Fibroblast of mammary gland (primary cell): ENCODE measurements around the gene NEURL3.
A peak's percentile ranks its signal among the peaks of the same experiment; 100 is the strongest.
"Not testable (repeated sequence)": the region's sequence is repeated elsewhere in the genome, so short reads cannot be mapped to it uniquely, and the experiment has no call there.

Source experiments
- DNase-seq: peaks from one replicate; pipeline ENCODE4 v3.0.0-alpha.2; 2010; ENCODE audit warnings: low read depth
- H3K4me3 ChIP-seq: 2 replicates; pipeline ENCODE4 v1.5.1; 2011; ENCODE audit warnings: low read depth, mild to moderate bottlenecking, low read length, moderate library complexity; ENCODE audit not compliant: control insufficient read depth
- TF ChIP-seq, protein P1 (sequence below): conservative IDR thresholded peaks from 2 replicates; pipeline ENCODE4 v1.5.1; 2011; ENCODE audit warnings: low read depth, low read length, inconsistent platforms; ENCODE audit not compliant: control insufficient read depth, insufficient read depth

The NEURL3 gene

DNA sequence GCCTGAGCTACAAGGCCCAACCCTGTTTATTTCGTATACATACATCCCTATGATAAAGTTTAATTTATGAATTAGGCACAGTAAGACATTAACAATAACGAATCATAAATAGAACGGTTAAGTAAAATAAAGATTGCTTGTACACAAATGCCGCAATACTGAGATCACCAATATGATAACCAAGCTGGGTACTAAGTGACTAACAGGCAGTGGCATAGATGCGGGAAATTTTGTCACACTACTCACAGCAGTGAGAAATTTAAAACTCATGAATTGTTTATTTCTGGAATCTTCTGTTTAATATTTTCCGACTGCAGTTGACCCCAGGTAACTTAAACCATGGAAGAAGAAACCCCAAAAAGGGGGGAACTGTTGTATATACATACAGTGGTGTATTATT, 33.4 kb downstream of the NEURL3 start:
- TF ChIP-seq, protein P1, sequence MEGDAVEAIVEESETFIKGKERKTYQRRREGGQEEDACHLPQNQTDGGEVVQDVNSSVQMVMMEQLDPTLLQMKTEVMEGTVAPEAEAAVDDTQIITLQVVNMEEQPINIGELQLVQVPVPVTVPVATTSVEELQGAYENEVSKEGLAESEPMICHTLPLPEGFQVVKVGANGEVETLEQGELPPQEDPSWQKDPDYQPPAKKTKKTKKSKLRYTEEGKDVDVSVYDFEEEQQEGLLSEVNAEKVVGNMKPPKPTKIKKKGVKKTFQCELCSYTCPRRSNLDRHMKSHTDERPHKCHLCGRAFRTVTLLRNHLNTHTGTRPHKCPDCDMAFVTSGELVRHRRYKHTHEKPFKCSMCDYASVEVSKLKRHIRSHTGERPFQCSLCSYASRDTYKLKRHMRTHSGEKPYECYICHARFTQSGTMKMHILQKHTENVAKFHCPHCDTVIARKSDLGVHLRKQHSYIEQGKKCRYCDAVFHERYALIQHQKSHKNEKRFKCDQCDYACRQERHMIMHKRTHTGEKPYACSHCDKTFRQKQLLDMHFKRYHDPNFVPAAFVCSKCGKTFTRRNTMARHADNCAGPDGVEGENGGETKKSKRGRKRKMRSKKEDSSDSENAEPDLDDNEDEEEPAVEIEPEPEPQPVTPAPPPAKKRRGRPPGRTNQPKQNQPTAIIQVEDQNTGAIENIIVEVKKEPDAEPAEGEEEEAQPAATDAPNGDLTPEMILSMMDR: no peak
- no peak overlapping the region for H3K4me3 ChIP-seq
- no peak for DNase-seq

DNA sequence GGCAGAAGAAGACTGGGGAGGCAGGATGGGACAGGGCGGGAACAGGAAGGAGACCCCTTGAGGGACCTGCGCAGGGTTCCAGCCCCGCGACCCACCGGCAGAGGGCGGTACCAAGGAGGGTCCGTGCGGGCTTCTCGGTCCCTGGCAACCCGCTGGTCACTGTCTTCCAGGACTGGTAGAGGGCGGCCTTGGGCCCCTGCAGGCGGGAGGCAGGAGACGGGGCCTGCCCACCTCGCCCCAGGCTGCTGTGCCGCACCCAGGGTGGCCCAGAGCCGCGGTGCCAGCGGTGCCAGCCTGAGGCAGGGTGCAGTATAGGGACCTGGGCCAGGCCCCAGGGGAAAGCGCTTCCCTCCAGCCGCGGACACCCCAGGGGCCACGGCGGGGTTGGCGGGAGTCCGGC, 34.5 kb downstream of the NEURL3 start:
- H3K4me3 ChIP-seq: no peak overlapping the region
- DNase-seq: peak; percentile 6
- TF ChIP-seq, protein P1: peak; percentile 43

DNA sequence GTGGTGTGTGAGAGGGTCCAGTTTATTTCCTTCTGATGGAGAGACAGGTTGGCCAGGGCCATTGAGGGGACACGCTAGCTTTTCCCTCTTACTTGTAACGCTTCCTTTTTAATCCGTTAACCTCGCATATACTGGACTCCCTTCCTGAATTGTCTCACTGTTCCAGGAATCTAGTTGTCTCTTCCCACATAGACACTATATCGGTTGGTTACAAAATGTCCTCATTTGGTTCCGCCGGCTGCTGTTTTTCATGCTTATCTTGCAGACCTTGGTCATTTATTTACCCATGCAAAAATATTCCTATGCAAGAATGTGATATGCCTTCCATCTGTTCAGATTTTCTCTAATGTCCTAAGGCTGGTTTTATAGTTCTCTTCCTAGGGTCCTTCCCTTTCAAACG, 35.0 kb downstream of the NEURL3 start:
- TF ChIP-seq, protein P1: no peak
- H3K4me3 ChIP-seq: no peak overlapping the region
- DNase-seq: no peak

DNA sequence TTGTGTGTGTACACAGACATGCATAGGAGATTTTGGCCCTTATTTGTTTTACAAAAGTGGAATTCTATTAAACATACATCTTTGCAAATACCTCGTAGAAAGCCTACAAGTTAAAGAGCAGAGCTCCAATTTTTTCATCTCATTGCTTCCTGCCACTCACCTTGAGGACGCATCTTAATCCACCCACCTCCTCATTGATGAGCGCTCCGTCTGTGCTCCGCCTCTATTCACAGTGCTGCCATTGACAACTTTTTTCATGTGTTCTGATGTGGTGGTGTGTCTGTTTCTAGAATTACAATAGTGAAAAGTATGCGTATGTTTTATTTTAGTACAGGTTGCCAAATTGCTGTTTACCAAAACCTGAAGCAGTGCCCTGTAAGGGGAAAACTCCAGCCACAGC, 36.3 kb downstream of the NEURL3 start:
- no peak for DNase-seq
- H3K4me3 ChIP-seq: no peak overlapping the region
- TF ChIP-seq, protein P1: no peak

DNA sequence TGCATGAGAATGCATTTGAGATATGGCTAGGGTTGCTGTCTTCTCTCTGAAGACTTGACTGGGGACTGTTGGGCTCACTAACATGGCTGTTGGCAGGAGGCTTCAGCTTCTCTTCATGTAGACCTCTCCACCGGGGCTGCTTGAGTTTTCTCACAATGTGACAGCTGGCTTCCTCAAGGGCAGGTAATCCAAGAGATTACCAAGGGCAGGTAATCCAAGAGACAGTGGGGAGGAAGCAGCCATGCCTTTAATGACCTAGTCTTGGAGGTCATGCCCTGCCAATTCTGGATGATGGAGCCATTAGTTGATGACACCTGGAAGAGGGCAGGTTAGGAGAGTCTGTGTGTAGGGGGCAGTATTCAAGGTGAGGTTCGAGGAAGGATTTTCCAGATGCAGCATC, 40.5 kb downstream of the NEURL3 start:
- TF ChIP-seq, protein P1: no peak
- no peak overlapping the region for H3K4me3 ChIP-seq
- no peak for DNase-seq

DNA sequence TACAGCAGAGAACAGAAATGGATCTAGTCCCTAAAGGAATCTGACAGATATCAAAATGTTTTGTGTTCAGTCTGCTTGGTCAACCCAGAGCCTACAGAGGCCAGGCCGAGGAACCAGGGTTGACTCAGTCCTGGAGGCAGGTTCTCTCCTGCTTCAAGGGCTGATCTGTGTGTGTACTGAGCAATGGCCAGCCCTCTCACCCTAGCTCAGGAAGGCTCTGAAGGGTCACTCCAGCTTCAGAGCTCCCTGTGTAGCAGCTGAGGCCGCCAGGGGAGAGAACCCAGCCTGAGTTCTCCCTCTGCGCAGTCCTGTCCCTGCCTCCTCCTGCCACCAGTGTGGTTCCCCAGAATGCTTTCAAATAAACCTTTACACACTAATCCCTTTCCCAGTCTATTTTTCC, 41.1 kb downstream of the NEURL3 start:
- DNase-seq: no peak
- TF ChIP-seq, protein P1: no peak
- H3K4me3 ChIP-seq: no peak overlapping the region

DNA sequence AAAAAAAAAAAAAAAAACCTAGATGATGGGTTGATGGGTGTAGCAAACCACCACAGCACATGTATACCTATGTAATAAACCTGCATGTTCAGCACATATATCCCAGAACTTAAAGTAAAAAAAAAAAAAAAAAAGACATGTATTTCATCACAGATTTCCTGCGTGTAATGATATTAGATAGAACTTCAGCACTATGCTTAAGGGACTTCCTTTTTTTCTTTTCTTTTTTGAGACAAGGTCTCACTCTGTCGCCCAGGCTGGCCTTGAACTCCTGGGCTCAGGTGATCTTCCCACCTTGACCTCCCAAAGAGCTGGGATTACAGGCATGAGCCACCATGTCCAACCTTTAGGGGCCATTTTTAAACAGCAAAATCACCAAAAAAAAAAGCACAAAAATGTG, 42.0 kb downstream of the NEURL3 start:
- TF ChIP-seq, protein P1: no peak
- DNase-seq: no peak
- no peak overlapping the region for H3K4me3 ChIP-seq

DNA sequence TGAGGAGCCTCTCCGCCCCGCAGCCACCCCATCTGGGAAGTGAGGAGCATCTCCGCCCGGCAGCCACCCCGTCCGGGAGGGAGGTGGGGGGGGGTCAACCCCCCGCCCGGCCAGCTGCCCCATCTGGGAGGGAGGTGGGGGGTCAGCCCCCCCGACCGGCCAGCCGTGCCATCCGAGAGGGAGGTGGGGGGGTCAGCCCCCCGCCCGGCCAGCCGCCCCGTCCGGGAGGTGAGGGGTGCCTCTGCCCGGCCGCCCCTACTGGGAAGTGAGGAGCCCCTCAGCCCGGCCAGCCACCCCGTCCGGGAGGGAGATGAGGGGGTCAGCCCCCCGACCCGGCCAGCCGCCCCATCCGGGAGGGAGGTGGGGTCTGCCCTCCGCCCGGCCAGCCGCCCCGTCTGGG, 43.5 kb downstream of the NEURL3 start:
- DNase-seq, H3K4me3 ChIP-seq: not testable (repeated sequence)
